GM19025 (cell line): Measurements from ENCODE around the gene HOXA13.

Experiments used
- ATAC-seq: cut with Tn5 transposase; IDR thresholded peaks from one replicate; pipeline ENCODE4 v1.9.1; 2021; ENCODE audit warnings: mild to moderate bottlenecking, low read depth, moderate library complexity; ENCODE audit not compliant: unreplicated experiment

Gene HOXA13

GRCh38 chr7:27237735-27238334 is 37.9 kb upstream of the HOXA13 start:
- no peak for ATAC-seq

- no peak for ATAC-seq
Measured at GRCh38 chr7:27235387-27236311, 35.8 kb upstream of the HOXA13 start.

GRCh38 chr7:27229448-27229847 is 29.6 kb upstream of the HOXA13 start:
- no peak for ATAC-seq

GRCh38 chr7:27224983-27225934 is 25.4 kb upstream of the HOXA13 start:
- no peak for ATAC-seq

- no peak for ATAC-seq
Measured at GRCh38 chr7:27223941-27224575, 24.2 kb upstream of the HOXA13 start.

GRCh38 chr7:27221201-27221797 is 21.4 kb upstream of the HOXA13 start:
- no peak for ATAC-seq

GRCh38 chr7:27220440-27220955 is 20.6 kb upstream of the HOXA13 start:
- no peak for ATAC-seq

- no peak for ATAC-seq
Measured at GRCh38 chr7:27219821-27220220, 19.9 kb upstream of the HOXA13 start.

GRCh38 chr7:27217951-27218350 is 18.1 kb upstream of the HOXA13 start:
- ATAC-seq: no peak

- no peak for ATAC-seq
Measured at GRCh38 chr7:27215356-27215755, 15.5 kb upstream of the HOXA13 start.

- no peak for ATAC-seq
Measured at GRCh38 chr7:27214239-27214950, 14.5 kb upstream of the HOXA13 start.

GRCh38 chr7:27213433-27214238 is 13.7 kb upstream of the HOXA13 start:
- no peak for ATAC-seq

GRCh38 chr7:27212497-27213432 is 12.9 kb upstream of the HOXA13 start:
- ATAC-seq: no peak

- no peak for ATAC-seq
Measured at GRCh38 chr7:27211764-27212204, 11.9 kb upstream of the HOXA13 start.

- ATAC-seq: no peak
Measured at GRCh38 chr7:27211084-27211446, 11.2 kb upstream of the HOXA13 start.

GRCh38 chr7:27210441-27211083 is 10.7 kb upstream of the HOXA13 start:
- no peak for ATAC-seq
